ENCODE data around the gene COP1.

COP1 gene

GRCh38 chr1:175920381-175920780 is 286.7 kb downstream of the COP1 start:
- no peaks in the 10 kb centered on the region for H3K36me3 ChIP-seq (ENCODE audit: control insufficient read depth in 1 of 2, insufficient read depth in 2 of 2, low read length in 2 of 2)
- H3K4me1 ChIP-seq (ENCODE audit: control insufficient read depth in 1 of 2, insufficient read depth in 2 of 2, low read length in 2 of 2), result no peaks in the 10 kb centered on the region
- no peaks in the 10 kb centered on the region for H3K27me3 ChIP-seq (ENCODE audit: control insufficient read depth in 1 of 2, insufficient read depth in 2 of 2, low read length in 2 of 2)
- no peak overlapping the region for H3K4me3 ChIP-seq (ENCODE audit: low read depth in 1 of 2, low read length in 2 of 2)
- H3K27ac ChIP-seq (ENCODE audit: low read depth, low read length), result no peak overlapping the region
- H3K9me3 ChIP-seq (ENCODE audit: control insufficient read depth in 1 of 2, low read length in 2 of 2), result no peaks in the 10 kb centered on the region
- no peak overlapping the region for H3K9ac ChIP-seq (ENCODE audit: low read depth in 1 of 2, low read length in 2 of 2)

DNA sequence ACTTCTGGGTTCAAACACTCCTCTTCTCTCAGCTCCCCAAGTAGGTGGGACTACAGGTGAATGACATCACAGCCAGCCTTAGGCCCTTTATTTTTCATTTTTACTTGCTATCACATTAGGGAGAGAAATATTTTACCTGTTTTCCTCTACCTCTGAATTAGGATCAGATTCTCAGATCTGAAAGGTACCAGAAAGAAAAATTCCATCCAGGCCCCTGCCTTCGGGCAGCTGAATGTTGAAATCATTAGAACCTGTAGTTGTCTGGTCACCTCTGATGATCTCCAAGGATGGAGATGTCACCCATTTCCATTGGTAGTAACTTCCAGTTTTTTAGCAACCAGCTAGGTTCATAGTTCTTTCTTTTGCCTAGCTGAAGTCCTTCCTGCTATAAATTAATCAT is 288.1 kb downstream of the COP1 start:
- Histone ChIP-seq H3K4me1 (ENCODE audit: control insufficient read depth in 1 of 2, insufficient read depth in 2 of 2, low read length in 2 of 2) (no peaks in the 10 kb centered on the region), H3K27me3 (ENCODE audit: control insufficient read depth in 1 of 2, insufficient read depth in 2 of 2, low read length in 2 of 2) (no peaks in the 10 kb centered on the region), H3K4me3 (ENCODE audit: low read depth in 1 of 2, low read length in 2 of 2) (no peak overlapping the region), H3K9ac (ENCODE audit: low read depth in 1 of 2, low read length in 2 of 2) (no peak overlapping the region), H3K9me3 (ENCODE audit: control insufficient read depth in 1 of 2, low read length in 2 of 2) (no peaks in the 10 kb centered on the region), H3K36me3 (ENCODE audit: control insufficient read depth in 1 of 2, insufficient read depth in 2 of 2, low read length in 2 of 2) (no peaks in the 10 kb centered on the region), H3K27ac (ENCODE audit: low read depth, low read length) (no peak overlapping the region)

- Histone ChIP-seq H3K4me3 (ENCODE audit: low read depth in 1 of 2, low read length in 2 of 2) (no peak overlapping the region), H3K9ac (ENCODE audit: low read depth in 1 of 2, low read length in 2 of 2) (no peak overlapping the region), H3K36me3 (ENCODE audit: control insufficient read depth in 1 of 2, insufficient read depth in 2 of 2, low read length in 2 of 2) (no peaks in the 10 kb centered on the region), H3K27me3 (ENCODE audit: control insufficient read depth in 1 of 2, insufficient read depth in 2 of 2, low read length in 2 of 2) (no peaks in the 10 kb centered on the region), H3K27ac (ENCODE audit: low read depth, low read length) (no peak overlapping the region), H3K9me3 (ENCODE audit: control insufficient read depth in 1 of 2, low read length in 2 of 2) (no peaks in the 10 kb centered on the region), H3K4me1 (ENCODE audit: control insufficient read depth in 1 of 2, insufficient read depth in 2 of 2, low read length in 2 of 2) (no peaks in the 10 kb centered on the region)
Measured at GRCh38 chr1:175918364-175918801, 288.7 kb downstream of the COP1 start.

DNA sequence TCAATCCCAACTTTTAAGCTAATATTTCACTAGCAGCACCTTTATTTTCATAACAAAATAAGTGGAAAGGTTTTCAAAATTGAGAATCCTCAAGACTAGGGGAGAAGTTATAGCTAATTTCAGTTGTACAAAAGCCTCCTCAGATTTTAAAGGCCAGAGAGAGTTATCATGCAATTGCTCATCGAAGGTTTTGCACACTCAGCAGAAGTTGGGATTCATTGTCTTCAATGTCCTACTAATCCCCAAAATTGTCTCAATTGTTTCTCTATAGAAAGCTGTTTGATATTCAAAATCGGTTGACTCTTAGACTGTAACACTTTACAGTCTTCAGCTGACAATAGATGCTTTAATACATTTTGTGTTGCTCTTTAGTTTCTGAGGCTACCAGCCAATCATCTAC is 293.0 kb downstream of the COP1 start:
- H3K27ac ChIP-seq (ENCODE audit: low read depth, low read length), result no peak overlapping the region
- peaks cover 14 to 15% of the 10 kb centered on the region in 2 donors for H3K9me3 ChIP-seq (ENCODE audit: control insufficient read depth in 1 of 2, low read length in 2 of 2)
- no peaks in the 10 kb centered on the region for H3K27me3 ChIP-seq (ENCODE audit: control insufficient read depth in 1 of 2, insufficient read depth in 2 of 2, low read length in 2 of 2)
- peaks cover 0 to 5% of the 10 kb centered on the region in 2 donors for H3K36me3 ChIP-seq (ENCODE audit: control insufficient read depth in 1 of 2, insufficient read depth in 2 of 2, low read length in 2 of 2)
- no peak overlapping the region for H3K4me3 ChIP-seq (ENCODE audit: low read depth in 1 of 2, low read length in 2 of 2)
- no peaks in the 10 kb centered on the region for H3K4me1 ChIP-seq (ENCODE audit: control insufficient read depth in 1 of 2, insufficient read depth in 2 of 2, low read length in 2 of 2)
- H3K9ac ChIP-seq (ENCODE audit: low read depth in 1 of 2, low read length in 2 of 2), result no peak overlapping the region

- Histone ChIP-seq H3K36me3 (ENCODE audit: control insufficient read depth in 1 of 2, insufficient read depth in 2 of 2, low read length in 2 of 2) (peaks cover 0 to 5% of the 10 kb centered on the region in 2 donors), H3K4me3 (ENCODE audit: low read depth in 1 of 2, low read length in 2 of 2) (no peak overlapping the region), H3K27me3 (ENCODE audit: control insufficient read depth in 1 of 2, insufficient read depth in 2 of 2, low read length in 2 of 2) (no peaks in the 10 kb centered on the region), H3K9me3 (ENCODE audit: control insufficient read depth in 1 of 2, low read length in 2 of 2) (peaks cover 14 to 15% of the 10 kb centered on the region in 2 donors), H3K27ac (ENCODE audit: low read depth, low read length) (no peak overlapping the region), H3K4me1 (ENCODE audit: control insufficient read depth in 1 of 2, insufficient read depth in 2 of 2, low read length in 2 of 2) (no peaks in the 10 kb centered on the region), H3K9ac (ENCODE audit: low read depth in 1 of 2, low read length in 2 of 2) (no peak overlapping the region)
Measured at GRCh38 chr1:175911138-175911537, 295.9 kb downstream of the COP1 start.

DNA sequence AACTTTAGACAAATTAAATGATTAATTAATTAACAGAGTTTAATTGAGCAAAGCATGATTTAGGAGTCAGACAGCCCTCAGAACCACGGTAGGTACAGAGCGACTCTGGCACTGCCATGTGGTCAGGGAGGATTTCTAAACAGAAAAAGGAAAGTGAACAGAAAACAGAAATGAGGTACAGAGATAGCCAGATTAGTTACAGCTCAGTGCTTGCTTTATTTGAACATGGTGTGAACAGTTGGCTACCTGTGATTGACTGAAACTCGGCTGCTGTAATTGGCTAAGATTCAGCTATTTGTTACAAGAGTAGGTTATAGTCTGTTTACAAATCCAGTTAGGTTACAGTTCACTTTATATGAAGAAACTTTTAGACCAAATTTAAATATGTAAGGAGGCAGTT is 300.7 kb downstream of the COP1 start:
- Histone ChIP-seq H3K27me3 (ENCODE audit: control insufficient read depth in 1 of 2, insufficient read depth in 2 of 2, low read length in 2 of 2) (no peaks in the 10 kb centered on the region), H3K36me3 (ENCODE audit: control insufficient read depth in 1 of 2, insufficient read depth in 2 of 2, low read length in 2 of 2) (peaks cover 0 to 5% of the 10 kb centered on the region in 2 donors), H3K9me3 (ENCODE audit: control insufficient read depth in 1 of 2, low read length in 2 of 2) (peaks cover 10 to 12% of the 10 kb centered on the region in 2 donors), H3K27ac (ENCODE audit: low read depth, low read length) (no peak overlapping the region), H3K4me1 (ENCODE audit: control insufficient read depth in 1 of 2, insufficient read depth in 2 of 2, low read length in 2 of 2) (no peaks in the 10 kb centered on the region), H3K9ac (ENCODE audit: low read depth in 1 of 2, low read length in 2 of 2) (no peak overlapping the region), H3K4me3 (ENCODE audit: low read depth in 1 of 2, low read length in 2 of 2) (no peak overlapping the region)

- Histone ChIP-seq H3K9me3 (ENCODE audit: control insufficient read depth in 1 of 2, low read length in 2 of 2) (no peaks in the 10 kb centered on the region), H3K27me3 (ENCODE audit: control insufficient read depth in 1 of 2, insufficient read depth in 2 of 2, low read length in 2 of 2) (no peaks in the 10 kb centered on the region), H3K27ac (ENCODE audit: low read depth, low read length) (no peak overlapping the region), H3K4me1 (ENCODE audit: control insufficient read depth in 1 of 2, insufficient read depth in 2 of 2, low read length in 2 of 2) (no peaks in the 10 kb centered on the region), H3K36me3 (ENCODE audit: control insufficient read depth in 1 of 2, insufficient read depth in 2 of 2, low read length in 2 of 2) (no peaks in the 10 kb centered on the region), H3K4me3 (ENCODE audit: low read depth in 1 of 2, low read length in 2 of 2) (no peak overlapping the region), H3K9ac (ENCODE audit: low read depth in 1 of 2, low read length in 2 of 2) (no peak overlapping the region)
Measured at GRCh38 chr1:175904808-175905207, 302.3 kb downstream of the COP1 start.

- Histone ChIP-seq H3K36me3 (ENCODE audit: control insufficient read depth in 1 of 2, insufficient read depth in 2 of 2, low read length in 2 of 2) (no peaks in the 10 kb centered on the region), H3K9me3 (ENCODE audit: control insufficient read depth in 1 of 2, low read length in 2 of 2) (no peaks in the 10 kb centered on the region), H3K27me3 (ENCODE audit: control insufficient read depth in 1 of 2, insufficient read depth in 2 of 2, low read length in 2 of 2) (no peaks in the 10 kb centered on the region), H3K27ac (ENCODE audit: low read depth, low read length) (no peak overlapping the region), H3K4me3 (ENCODE audit: low read depth in 1 of 2, low read length in 2 of 2) (no peak overlapping the region), H3K9ac (ENCODE audit: low read depth in 1 of 2, low read length in 2 of 2) (no peak overlapping the region), H3K4me1 (ENCODE audit: control insufficient read depth in 1 of 2, insufficient read depth in 2 of 2, low read length in 2 of 2) (no peaks in the 10 kb centered on the region)
Measured at GRCh38 chr1:175902281-175902680, 304.8 kb downstream of the COP1 start.

GRCh38 chr1:175901076-175901836 is 305.8 kb downstream of the COP1 start:
- Histone ChIP-seq H3K9me3 (ENCODE audit: control insufficient read depth in 1 of 2, low read length in 2 of 2) (no peaks in the 10 kb centered on the region), H3K4me1 (ENCODE audit: control insufficient read depth in 1 of 2, insufficient read depth in 2 of 2, low read length in 2 of 2) (no peaks in the 10 kb centered on the region), H3K4me3 (ENCODE audit: low read depth in 1 of 2, low read length in 2 of 2) (no peak overlapping the region), H3K36me3 (ENCODE audit: control insufficient read depth in 1 of 2, insufficient read depth in 2 of 2, low read length in 2 of 2) (no peaks in the 10 kb centered on the region), H3K9ac (ENCODE audit: low read depth in 1 of 2, low read length in 2 of 2) (no peak overlapping the region), H3K27ac (ENCODE audit: low read depth, low read length) (no peak overlapping the region), H3K27me3 (ENCODE audit: control insufficient read depth in 1 of 2, insufficient read depth in 2 of 2, low read length in 2 of 2) (no peaks in the 10 kb centered on the region)

DNA sequence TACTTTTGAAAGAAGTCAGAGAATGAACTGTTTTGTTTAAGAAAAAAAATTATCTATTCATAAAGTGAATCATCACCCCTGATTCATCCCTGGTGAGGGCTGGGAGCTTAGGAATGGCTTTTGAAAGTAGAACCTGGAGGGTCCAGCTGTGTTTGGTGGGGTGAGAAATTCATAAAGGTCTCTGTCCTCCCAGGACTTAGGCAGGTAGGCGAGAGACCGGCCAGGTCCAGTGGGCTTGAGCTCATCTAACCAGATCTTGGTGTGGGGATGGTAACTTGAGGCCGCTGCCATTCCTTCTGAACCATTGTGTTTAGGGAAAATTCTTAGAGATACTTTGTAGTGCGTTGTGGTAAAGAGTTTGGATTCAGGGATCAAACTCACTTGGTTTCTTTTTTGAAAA is 306.9 kb downstream of the COP1 start:
- Histone ChIP-seq H3K36me3 (ENCODE audit: control insufficient read depth in 1 of 2, insufficient read depth in 2 of 2, low read length in 2 of 2) (no peaks in the 10 kb centered on the region), H3K27me3 (ENCODE audit: control insufficient read depth in 1 of 2, insufficient read depth in 2 of 2, low read length in 2 of 2) (no peaks in the 10 kb centered on the region), H3K9ac (ENCODE audit: low read depth in 1 of 2, low read length in 2 of 2) (no peak overlapping the region), H3K4me1 (ENCODE audit: control insufficient read depth in 1 of 2, insufficient read depth in 2 of 2, low read length in 2 of 2) (no peaks in the 10 kb centered on the region), H3K9me3 (ENCODE audit: control insufficient read depth in 1 of 2, low read length in 2 of 2) (no peaks in the 10 kb centered on the region), H3K4me3 (ENCODE audit: low read depth in 1 of 2, low read length in 2 of 2) (no peak overlapping the region), H3K27ac (ENCODE audit: low read depth, low read length) (no peak overlapping the region)

Measured in duodenal mucosa (tissue), 2 donors.